GM21447 (cell line): ENCODE results near the gene NPAP1.
"Not testable (repeated sequence)": the region's sequence is repeated elsewhere in the genome, so short reads cannot be mapped to it uniquely, and the experiment has no call there.

Experiments used
- ATAC-seq: cut with Tn5 transposase; IDR thresholded peaks from one replicate; pipeline ENCODE4 v1.9.1; 2021; ENCODE audit not compliant: unreplicated experiment

NPAP1 gene

DNA sequence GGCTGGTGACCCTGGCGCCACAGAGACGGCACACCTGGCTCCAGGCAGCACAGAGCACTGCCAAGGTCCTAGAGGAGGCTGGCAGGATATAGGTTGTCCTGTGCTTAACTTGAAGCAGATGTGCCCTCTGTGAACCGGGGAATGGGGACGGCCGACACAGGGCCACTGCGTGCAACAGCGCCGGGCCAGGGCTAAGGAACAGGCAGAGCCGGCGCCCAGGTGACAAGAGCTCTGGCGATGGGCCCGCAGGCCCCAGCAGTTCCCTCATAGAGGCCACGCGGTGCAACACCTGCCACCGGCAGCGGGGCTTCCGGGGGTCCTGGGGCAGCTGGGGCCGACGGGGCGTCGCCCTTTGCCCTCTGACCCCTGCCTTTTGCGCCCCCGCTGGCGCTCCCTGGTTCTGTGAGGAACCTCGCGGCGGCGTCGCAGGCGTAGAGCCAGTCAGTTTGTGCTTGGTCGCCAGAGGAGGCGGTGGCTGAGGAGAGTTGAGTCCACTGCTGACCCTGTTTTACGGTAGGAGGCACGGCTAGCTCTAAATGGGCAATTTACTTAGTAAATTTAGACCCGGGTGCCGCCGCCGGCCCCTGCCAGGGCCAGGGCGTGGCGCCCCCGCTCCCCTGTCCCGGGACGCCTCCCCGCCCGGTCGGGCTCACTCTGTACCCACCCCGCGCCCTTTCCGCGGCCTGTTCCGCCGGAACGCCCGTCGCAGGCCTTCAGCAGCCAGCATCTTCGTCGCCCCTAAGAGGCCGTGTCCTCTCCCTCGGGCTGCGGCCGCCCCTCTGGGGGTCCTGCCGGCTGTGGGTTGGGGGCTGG is at the start of gene NPAP1:
TSS of gene NPAP1 (plus strand) at position 444 of the 813 bp plus-strand sequence. CDS start at position 537, 93 bp downstream.
- no peak for ATAC-seq

DNA sequence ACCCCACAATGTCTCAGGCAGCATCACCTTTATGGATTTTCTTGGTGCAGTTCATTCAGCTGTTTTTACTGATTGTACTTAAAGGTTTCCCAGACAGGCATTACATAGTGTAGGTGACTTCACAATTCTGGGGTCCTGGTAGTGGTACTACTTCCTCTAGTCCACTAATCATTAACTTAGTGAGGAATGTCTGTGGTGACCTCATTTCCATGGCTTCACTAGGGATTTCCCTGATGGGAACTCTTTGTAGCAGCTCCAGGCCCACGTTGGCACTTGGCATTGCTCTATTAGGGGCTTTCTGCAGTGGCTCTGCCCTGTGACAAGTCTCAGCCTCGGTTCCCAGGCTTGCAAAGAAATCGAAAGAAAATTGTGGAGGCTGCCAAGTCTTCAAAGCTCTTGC is 48.1 kb upstream of the NPAP1 start:
- ATAC-seq: no peak

- ATAC-seq: no peak
Measured at GRCh38 chr15:24633082-24633481, 42.5 kb upstream of the NPAP1 start.

DNA sequence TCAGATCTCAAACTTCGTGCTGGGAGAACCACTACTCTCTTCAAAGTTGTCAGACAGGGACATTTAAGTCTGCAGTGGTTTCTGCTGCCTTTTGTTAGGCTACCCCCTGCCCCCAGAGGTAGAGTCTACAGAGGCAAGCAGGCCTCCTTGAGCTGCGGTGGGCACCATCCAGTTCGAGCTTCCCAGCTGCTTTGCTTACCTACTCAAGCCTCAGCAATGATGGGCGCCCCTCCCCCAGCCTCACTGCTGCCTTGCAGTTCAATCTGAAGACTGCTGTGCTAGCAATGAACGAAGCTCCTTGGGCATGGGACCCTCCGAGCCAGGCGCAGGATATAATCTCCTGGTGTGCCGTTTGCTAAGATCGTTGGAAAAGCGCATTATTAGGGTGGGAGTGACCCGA is 36.2 kb upstream of the NPAP1 start:
- ATAC-seq: not testable (repeated sequence)

- no peak for ATAC-seq
Measured at GRCh38 chr15:24645627-24646026, 29.9 kb upstream of the NPAP1 start.

DNA sequence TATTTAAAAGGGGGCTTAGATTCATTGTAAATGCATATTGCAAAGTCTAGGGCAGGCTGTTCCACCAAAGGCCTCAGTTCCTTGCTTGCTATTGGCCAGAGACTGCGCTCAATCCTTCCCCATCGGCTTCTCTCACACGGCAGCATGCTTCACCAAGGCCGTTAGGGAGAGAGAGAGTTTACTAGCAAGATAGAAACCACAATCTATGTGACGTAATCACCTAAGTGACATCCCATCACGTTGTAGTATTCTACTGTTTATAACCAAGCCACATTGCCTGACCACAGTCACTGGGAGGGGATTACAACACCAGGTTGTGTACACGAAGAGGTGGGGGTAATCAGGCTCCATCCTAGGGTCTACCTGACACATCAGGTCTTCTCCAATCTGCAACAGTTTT is 16.0 kb upstream of the NPAP1 start:
- no peak for ATAC-seq

GRCh38 chr15:24662991-24663390 is 12.6 kb upstream of the NPAP1 start:
- no peak for ATAC-seq

DNA sequence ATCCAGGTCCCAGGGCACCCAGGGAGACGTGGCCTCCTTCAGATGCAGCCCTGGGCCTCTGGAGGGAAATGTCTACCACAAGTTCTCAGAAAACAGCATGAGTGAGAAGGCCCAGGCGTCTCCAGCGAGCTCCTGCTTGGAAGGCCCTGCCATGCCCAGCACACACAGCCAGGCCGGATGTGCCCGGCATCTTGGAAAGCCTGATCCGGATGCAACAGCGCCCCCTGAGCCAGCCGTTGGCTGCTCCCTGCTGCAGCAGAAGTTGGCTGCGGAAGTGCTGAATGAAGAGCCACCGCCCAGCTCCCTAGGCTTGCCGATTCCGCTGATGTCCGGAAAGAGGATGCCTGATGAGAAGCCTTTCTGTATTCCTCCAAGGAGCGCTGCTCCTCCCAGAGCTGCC is 856 bp downstream of the NPAP1 start:
- ATAC-seq: no peak

GRCh38 chr15:24678485-24678884 is 2.9 kb downstream of the NPAP1 start:
- no peak for ATAC-seq

DNA sequence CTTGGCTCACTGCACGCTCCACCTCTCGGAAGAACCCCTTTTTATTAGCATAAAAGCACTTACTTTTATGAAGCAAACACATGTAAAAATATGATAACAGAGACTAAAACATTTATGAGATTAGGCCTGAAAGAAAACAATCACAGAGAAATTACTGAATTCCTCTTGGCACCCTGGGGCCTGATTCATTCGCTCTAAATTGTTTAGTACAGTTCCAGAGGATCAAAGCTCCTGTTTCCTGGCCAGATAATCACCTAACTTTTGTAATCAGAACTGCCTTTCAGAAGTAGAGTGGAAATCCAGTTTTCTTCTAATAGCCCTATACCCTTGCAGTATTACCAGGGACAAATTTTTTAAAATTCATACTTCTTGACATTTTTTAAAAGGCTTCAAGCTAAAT is 6.4 kb downstream of the NPAP1 start:
- no peak for ATAC-seq

DNA sequence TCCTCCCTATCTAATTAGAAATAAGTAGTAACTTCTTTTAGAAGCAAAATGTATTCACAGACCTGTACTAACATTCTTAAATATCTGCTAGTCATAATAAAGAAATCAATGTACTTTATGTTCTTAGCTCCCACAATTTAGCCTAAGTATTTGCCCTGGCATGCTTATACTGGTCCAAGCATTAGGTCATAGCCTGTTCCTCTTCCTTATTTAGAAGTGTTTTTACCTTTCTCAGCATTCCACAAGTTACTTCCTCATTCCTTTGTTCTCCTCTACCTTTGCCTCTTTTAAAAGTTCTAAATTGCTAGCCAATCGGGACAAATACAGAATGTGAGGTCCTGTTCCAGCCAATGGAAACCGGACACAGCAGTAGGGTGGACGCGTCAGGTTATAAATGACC is 7.3 kb downstream of the NPAP1 start:
- ATAC-seq: not testable (repeated sequence)

DNA sequence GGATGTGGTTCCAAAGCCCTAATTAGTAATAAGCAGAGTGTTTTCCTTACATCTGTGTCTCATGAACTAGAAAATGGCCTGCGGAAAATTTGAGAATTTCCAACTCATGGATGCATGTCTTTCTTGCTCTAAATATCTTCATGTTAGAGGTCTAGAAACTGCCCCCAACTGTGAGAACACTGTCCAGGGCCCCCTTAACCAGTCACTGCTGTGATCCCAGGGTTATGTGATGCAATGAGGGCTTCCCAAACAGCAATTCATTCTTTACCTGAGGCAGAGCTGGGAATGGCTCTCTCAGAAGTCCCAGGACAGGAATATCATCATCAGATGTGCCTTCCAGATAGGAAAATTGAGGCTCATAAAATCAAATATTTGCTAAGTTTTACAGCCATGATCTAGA is 8.2 kb downstream of the NPAP1 start:
- ATAC-seq: no peak

DNA sequence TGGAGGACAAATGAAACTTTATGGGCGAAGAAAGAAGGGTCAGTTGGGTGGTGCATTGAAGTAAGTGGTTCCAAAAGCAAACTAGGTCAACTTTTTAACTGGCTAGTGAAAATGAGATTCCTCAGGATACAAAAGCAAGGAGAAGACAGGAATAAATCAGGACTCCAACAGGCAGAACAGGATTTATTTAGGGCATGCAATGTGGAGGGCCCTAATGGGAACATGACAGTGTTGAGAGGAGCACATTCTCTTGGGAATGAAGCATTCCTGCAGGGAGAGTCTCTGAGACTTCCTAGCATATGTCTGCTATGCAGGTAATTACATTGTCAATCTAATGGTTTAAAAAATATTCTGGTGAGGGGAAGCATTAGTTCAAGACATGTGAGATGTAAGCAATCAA is 8.7 kb downstream of the NPAP1 start:
- no peak for ATAC-seq

GRCh38 chr15:24696201-24696600 is 20.6 kb downstream of the NPAP1 start:
- no peak for ATAC-seq

DNA sequence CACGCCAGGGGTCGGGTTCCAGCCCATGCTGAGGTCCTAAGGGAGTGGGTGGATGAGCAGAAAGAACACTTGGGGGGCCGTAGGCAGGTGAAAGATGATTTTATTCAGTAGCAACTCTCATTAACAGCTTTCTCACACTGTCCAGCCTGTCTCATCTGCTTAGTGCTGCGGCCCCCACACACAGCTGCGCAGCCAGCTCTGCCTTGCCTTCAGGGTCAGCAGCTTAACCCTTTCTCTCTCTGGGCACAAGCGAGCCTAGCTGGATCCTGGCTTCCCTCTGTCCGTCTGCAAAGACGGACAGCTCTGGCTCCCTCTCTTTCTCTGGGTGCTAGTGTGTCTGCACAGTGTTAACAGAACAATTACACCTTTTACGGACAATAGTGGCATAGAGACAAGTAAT is 21.3 kb downstream of the NPAP1 start:
- no peak for ATAC-seq

DNA sequence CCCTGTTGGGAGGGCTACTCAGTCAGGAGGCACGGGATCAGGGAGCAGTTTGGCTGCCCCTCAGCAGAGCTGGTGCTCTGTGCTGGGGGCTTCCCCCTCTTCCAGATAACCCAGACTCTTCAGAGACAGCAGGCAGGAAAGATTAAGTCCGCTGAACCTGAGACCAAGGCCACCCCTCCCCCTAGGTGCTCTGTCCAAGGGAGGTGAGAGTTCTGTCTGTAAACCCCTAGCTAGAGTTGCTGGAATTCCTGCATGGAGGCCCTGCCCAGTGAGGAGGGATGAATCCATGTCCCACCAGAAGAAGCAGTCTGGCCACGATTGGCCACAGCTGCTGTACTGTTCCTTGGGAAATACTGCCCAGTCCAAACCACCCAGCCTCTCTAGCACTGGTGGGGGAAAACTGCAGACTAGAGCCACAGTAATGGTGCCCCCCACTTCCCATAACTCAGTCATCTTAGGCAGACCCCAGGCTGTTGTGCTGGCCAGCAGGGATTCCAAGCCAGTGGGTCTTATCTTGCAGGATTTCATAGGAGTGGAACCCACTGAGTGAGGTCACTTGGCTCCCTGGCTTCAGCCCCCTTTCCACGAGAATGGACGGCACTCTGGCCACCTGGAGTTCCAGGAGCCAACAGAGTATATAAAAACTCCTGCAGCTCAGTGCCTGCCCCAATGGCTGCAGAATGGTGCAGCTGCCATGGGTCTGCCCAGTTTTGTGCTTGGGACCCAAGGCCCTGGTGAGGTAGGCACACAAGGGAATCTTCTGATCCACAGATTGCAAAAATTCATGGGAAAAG is 42.9 kb downstream of the NPAP1 start:
- ATAC-seq: no peak

DNA sequence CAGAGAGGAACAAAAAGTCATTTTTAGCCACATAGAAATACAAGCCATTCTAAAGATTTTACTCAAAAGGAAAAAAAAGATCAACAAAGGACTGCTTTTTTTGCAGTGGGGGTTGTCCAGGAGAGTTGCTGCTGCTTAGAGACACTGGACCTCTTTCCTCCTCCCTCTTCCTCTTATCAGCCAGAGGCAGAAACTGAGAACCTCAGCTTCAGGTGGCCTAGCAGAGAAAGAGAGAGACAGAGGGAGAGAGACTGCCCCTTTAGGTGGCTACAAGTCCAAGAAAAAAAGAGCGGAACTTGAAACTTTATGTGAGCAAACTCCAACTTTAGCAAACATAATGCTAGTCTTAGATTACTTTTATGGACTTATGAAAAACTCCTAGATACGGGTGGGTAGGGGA is 54.2 kb downstream of the NPAP1 start:
- ATAC-seq: no peak
